Hepatocyte (in vitro differentiated cells): Measurements from ENCODE around the gene DDX17. TPM values are rescaled to one million over a fixed set of nuclear protein-coding genes. Genes with fewer than 3 reads are reported as not detected.

ENCODE experiments used
- DNase-seq: peaks from one replicate; pipeline ENCODE4 v3.0.0-alpha.2; 2016; ENCODE audit warnings: low spot score
- H2AFZ ChIP-seq: fragments of 200-600 bp; sonication (generic); 2 replicates; pipeline ENCODE4 v1.6.0; 2016; ENCODE audit warnings: antibody characterized with exemption, mild to moderate bottlenecking
- H3K27ac ChIP-seq: fragments of 200-600 bp; sonication (generic); 2 replicates; pipeline ENCODE4 v1.5.1; 2016; ENCODE audit warnings: mild to moderate bottlenecking
- H3K27me3 ChIP-seq: fragments of 200-600 bp; sonication (generic); 2 replicates; pipeline ENCODE4 v1.6.1; 2016
- H3K36me3 ChIP-seq: fragments of 200-600 bp; sonication (generic); replicated peaks from 2 replicates; pipeline ENCODE4 v1.5.1; 2016; ENCODE audit warnings: low read depth; ENCODE audit not compliant: insufficient read depth
- H3K4me1 ChIP-seq: fragments of 200-600 bp; sonication (generic); 2 replicates; pipeline ENCODE4 v1.5.1; 2016; ENCODE audit warnings: mild to moderate bottlenecking, moderate library complexity; ENCODE audit not compliant: insufficient read depth
- H3K4me2 ChIP-seq: fragments of 200-600 bp; sonication (generic); 2 replicates; pipeline ENCODE4 v1.6.0; 2016
- H3K4me3 ChIP-seq: fragments of 200-600 bp; sonication (generic); 2 replicates; pipeline ENCODE4 v1.5.1; 2016; ENCODE audit warnings: mild to moderate bottlenecking
- H3K79me2 ChIP-seq: fragments of 200-600 bp; sonication (generic); 2 replicates; pipeline ENCODE4 v1.6.0; 2017; ENCODE audit warnings: mild to moderate bottlenecking
- H3K9me2 ChIP-seq: fragments of 200-600 bp; sonication (generic); replicated peaks from 2 replicates; pipeline ENCODE4 v1.6.0; 2017; ENCODE audit warnings: mild to moderate bottlenecking; ENCODE audit not compliant: insufficient read depth
- H3K9me3 ChIP-seq: fragments of 200-600 bp; sonication (generic); 2 replicates; pipeline ENCODE4 v1.5.1; 2016; ENCODE audit warnings: low read depth, mild to moderate bottlenecking
- H4K20me1 ChIP-seq: fragments of 200-600 bp; sonication (generic); 2 replicates; pipeline ENCODE4 v1.6.0; 2016; ENCODE audit warnings: mild to moderate bottlenecking; ENCODE audit not compliant: insufficient read depth, poor library complexity, severe bottlenecking
- CTCF ChIP-seq: fragments of 200-600 bp; sonication (generic); IDR thresholded peaks from 2 replicates; pipeline ENCODE4 v1.5.1; 2016; ENCODE audit warnings: antibody characterized with exemption, mild to moderate bottlenecking; ENCODE audit not compliant: poor library complexity
- EZH2 ChIP-seq: fragments of 200-600 bp; sonication (generic); IDR thresholded peaks from 2 replicates; pipeline ENCODE4 v1.6.1; 2016; ENCODE audit warnings: antibody characterized with exemption, mild to moderate bottlenecking, borderline replicate concordance
- EZH2phosphoT487 ChIP-seq: fragments of 200-600 bp; sonication (generic); IDR thresholded peaks from one replicate; pipeline ENCODE4 v1.6.1; 2018; ENCODE audit warnings: antibody characterized with exemption, mild to moderate bottlenecking, low read depth, moderate library complexity; ENCODE audit not compliant: unreplicated experiment, severe bottlenecking
- WGBS: methylation state at CpG from one replicate; pipeline ENCODE4 v1.1.6; 2016; ENCODE audit warnings: low lambda C conversion rate; ENCODE audit errors: missing lambda C conversion rate; 5-methylcytosine and 5-hydroxymethylcytosine counted together
- polyA plus RNA-seq: library from polyadenylated mRNA; unstranded; fragments of >200 nt; fragmentation: Nextera tagmentation; extraction: Ambion mirVana; gene quantifications from 2 replicates; pipeline ENCODE4 v1.2.1, GENCODE V29; 2016
- total RNA-seq: library from RNA; depleted of rRNA; stranded (reverse); fragments of >200 nt; gene quantifications from 2 replicates; pipeline ENCODE4 v1.2.3, GENCODE V29; 2014

Gene DDX17
- total and polyA plus RNA-seq, 2 experiments from 2014 or later = 42.3 to 432 TPM

- H3K36me3 ChIP-seq = no peaks in the 10 kb centered on the region
- H3K27me3 ChIP-seq = peaks cover 7% of the 10 kb centered on the region
- no peak for TF ChIP-seq EZH2
- no peak for TF ChIP-seq CTCF
- TF ChIP-seq EZH2phosphoT487 = no peak
- H3K4me3 ChIP-seq = no peak overlapping the region
- H3K27ac ChIP-seq = no peak overlapping the region
- 81% methylated on average over 9 of the region's 9 CpGs for WGBS
- no peak overlapping the region for H2AFZ ChIP-seq
- H3K9me3 ChIP-seq = no peaks in the 10 kb centered on the region
- DNase-seq = no peak
- no peaks in the 10 kb centered on the region for H3K9me2 ChIP-seq
- H4K20me1 ChIP-seq = no peaks in the 10 kb centered on the region
- H3K79me2 ChIP-seq = no peaks in the 10 kb centered on the region
- no peak overlapping the region for H3K4me2 ChIP-seq
- no peaks in the 10 kb centered on the region for H3K4me1 ChIP-seq
Measured at GRCh38 chr22:38446018-38446601, 60.0 kb downstream of the DDX17 start.

- H3K27me3 ChIP-seq = no peaks in the 10 kb centered on the region
- no peaks in the 10 kb centered on the region for H4K20me1 ChIP-seq
- no peaks in the 10 kb centered on the region for H3K36me3 ChIP-seq
- no peaks in the 10 kb centered on the region for H3K9me2 ChIP-seq
- TF ChIP-seq EZH2phosphoT487 (no peak), EZH2 (no peak), CTCF (no peak)
- 95% methylated on average over 10 of the region's 10 CpGs for WGBS
- H3K4me2 ChIP-seq = no peak overlapping the region
- no peak overlapping the region for H3K4me3 ChIP-seq
- no peak overlapping the region for H2AFZ ChIP-seq
- no peaks in the 10 kb centered on the region for H3K9me3 ChIP-seq
- no peak for DNase-seq
- no peaks in the 10 kb centered on the region for H3K4me1 ChIP-seq
- no peak overlapping the region for H3K27ac ChIP-seq
- no peaks in the 10 kb centered on the region for H3K79me2 ChIP-seq
Measured at GRCh38 chr22:38444783-38445182, 61.3 kb downstream of the DDX17 start.

DNA sequence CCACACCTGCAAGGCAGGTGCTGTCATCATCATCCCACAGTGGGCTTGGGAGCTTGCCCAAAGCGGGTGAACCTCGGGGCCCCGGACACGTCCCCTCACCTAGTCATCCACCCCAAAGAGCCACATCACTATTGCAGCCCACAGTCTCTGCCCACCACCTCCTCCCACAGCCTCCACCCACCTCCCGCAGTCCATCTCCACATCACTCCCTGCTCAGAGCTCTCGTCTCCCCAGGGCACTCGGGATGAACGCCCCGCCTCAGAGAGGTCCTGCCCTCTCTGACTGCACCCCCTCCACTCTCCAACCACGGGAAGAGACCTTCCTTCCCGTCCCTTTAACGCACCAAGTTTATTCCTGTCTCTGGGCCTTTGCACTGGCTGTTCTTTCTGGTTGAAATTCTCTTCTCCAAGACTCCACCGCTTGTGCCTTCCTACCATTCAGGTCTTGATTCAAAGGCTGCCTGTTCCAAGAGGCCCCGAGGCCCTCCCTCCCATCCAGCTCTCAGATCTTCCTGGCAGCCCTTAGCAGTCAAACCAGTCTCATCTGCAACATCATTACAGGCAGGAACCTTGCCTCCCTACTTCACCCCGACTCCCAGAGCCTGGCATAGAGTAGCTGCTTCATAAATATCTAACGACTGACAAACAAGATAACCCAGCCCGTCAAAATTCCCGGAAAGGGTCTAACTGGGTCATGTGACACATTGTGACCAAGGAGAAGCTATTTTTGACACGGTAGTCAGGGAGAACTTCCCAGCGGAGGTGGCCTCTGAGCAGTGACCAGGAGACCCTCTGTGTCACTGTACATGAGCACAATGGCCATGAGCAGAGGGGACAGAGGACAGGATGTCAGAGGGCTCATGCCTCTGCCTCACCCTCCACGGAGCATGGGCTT is 62.2 kb downstream of the DDX17 start:
- TF ChIP-seq CTCF = no peak
- no peak for TF ChIP-seq EZH2phosphoT487
- TF ChIP-seq EZH2 = no peak
- WGBS = 69% methylated on average over 21 of the region's 21 CpGs
- no peak overlapping the region for H2AFZ ChIP-seq

More for the DNA sequence above, 62.2 kb downstream of the DDX17 start:
- Histone ChIP-seq H3K79me2 (no peaks in the 10 kb centered on the region), H3K9me2 (no peaks in the 10 kb centered on the region), H3K27me3 (no peaks in the 10 kb centered on the region), H3K4me2 (no peak overlapping the region), H3K36me3 (no peaks in the 10 kb centered on the region), H4K20me1 (no peaks in the 10 kb centered on the region), H3K27ac (no peak overlapping the region), H3K4me1 (no peaks in the 10 kb centered on the region), H3K9me3 (no peaks in the 10 kb centered on the region), H3K4me3 (no peak overlapping the region)
- DNase-seq = no peak
